Fibroblast of skin of right biceps (primary cell): ENCODE results near the gene FAM76A.
"Not testable (repeated sequence)": the region's sequence is repeated elsewhere in the genome, so short reads cannot be mapped to it uniquely, and the experiment has no call there.

Source experiments
- DNase-seq: peaks from one replicate; pipeline ENCODE4 v3.0.0-alpha.2; 2013

The FAM76A gene

DNA sequence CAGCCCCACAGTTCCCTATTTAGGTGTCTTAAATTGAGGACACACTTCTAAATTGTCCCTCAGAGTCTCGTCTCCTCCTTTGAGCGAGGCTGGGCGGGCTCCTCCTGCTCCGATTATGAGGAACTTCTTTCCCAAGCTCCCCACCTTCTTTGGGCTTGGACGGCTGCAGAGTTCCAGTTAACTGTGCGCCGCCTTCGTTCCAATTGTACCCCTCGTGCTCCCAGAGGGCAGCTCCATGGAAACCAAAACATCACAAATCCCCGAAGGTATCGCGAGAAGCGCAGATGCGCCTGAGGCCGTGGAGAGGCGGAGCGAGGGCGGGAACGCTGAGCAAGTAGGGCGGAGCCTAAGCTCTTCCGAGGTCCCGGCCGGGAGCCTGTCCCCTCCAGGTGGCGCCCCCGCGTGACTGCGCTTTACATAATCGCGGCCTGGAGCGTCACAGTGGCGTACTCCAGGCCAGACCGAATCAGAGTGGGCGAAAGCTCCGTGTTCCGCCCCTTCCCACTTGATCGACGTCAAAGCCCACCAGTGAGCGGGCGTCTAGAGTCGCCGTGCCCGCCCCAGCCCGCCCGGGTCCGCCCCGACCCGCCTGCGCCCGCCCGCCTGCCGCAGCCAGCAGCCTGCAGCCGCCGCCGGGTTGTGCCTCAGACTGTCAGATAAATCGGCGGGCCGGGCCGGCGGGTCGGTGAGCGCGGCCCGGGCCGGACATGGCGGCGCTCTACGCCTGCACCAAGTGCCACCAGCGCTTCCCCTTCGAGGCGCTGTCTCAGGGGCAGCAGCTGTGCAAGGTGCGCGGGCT is at the start of gene FAM76A:
FAM76A (plus strand) TSS at position 588 of the 799 bp plus-strand sequence; CDS start at position 708, 120 bp downstream.
- peak; percentile 99 for DNase-seq

DNA sequence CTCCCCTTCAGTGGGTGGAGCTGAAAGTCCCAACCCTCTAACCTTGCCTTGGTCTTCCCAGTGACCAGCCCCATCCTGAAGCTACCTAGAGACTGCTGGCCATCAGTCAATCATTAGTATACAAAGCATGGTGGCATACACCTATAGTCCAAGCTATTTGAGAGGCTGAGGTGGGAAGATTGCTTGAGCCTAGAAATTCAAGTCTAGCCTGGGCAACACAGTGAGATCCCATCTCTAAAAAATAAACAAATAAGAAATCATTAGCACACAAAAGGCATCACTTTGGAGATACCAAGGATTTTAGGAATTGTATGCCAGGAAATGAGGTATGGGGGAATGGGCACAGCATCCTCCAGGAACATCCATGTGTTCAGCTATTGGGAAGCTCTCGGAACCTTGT is 49.4 kb upstream of the FAM76A start:
- no peak for DNase-seq

DNA sequence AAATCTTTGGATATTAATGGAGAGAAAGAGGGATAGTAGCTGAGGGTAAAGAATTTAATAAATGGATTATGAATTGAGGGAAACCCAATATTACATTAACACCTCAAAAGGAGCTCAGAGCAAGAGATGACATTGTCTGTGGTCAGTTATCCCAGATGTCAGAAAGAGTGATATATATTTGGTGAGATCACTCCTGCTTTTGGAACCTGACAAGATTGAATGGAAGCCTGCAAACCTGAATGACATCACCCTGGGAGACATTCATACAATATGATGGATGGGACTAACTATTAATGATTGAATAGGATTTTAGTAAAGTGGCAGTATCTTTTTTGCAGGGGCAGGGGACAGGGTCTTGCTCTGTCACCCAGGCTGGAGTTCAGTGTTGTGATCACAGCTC is 47.0 kb upstream of the FAM76A start:
- DNase-seq, result no peak

DNA sequence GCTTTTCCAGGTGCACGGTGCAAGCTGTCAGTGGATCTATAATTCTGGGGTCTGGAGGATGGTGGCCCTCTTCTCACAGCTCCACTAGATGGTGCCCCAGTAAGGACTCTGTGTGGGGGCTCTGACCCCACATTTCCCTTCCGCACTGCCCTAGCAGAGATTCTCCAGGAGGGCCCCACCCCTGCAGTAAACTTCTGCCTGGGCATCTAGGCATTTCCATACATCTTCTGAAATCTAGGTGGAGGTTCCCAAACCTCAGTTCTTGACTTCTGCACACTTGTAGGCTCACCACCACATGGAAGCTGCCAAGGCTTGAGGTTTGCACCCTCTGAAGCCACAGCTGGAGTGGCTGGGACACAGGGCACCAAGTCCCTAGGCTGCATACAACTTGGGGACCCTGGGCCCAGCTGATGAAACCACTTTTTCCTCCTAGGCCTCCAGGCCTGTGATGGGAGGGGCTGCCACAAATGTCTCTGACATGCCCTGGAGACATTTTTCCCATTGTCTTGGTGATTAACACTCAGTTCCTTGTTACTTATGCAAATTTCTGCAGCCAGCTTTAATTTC is 45.5 kb upstream of the FAM76A start:
- DNase-seq, result not testable (repeated sequence)

DNA sequence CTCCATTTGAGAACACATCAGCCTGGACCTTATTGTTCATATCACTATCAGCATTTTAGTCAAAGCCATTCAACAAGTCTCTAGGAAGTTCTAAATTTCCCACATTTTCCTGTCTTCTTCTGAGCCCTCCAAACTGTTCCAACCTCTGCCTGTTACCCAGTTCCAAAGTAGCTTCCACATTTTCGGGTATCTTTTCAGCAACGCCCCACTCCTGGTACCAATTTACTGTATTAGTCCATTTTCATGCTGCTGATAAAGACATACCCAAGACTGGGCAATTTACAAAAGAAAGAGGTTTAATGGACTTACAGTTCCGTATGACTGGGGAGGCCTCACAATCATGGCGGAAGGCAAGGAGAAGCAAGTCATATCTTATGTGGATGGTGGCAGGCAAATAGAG is 44.2 kb upstream of the FAM76A start:
- not testable (repeated sequence) for DNase-seq

DNA sequence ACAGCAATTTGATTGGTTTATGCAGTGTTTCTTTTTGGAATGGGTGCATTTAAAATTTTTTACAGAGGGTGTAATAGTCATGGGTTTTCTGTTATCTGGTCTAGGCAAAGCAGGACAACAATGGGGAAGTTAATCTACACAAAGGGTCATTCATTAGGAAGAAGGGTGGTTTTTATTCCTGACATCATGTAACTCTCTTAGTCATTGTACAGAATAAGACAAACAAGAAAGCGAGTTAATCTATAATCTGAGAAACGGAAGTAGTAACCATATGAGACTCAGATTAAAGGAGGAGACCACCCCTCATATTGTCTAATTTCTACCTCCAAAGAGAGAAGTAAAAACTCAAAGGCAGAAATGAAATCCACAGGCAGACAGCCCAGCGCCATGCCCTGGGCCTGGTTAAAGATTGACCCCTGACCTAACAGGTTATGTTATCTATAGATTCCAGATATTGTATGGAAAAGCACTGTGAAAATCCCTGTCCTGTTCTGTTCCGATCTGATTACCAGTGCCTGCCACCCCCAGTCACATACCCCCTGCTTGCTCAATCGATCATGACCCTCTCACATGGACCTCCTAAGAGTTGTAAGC is 43.3 kb upstream of the FAM76A start:
- no peak for DNase-seq

DNA sequence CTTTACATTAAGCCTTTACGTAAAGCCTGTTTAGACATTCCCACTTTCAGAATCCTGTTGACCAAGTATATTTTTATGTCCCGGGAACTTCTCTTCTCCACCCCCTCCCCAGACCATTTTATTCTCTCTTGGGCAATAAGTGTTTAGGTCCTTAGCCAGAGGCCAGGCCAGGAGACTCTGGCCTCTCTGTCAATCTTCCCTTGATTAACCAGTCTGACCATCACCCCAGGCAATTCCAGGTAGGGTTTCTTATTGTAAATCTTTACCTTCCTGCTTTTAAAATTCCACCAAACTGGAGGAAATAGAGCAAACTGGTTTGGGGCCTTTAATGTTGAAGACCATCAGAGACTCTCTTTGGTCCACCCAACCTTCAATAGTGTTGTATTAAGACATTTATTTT is 41.6 kb upstream of the FAM76A start:
- DNase-seq, result no peak

DNA sequence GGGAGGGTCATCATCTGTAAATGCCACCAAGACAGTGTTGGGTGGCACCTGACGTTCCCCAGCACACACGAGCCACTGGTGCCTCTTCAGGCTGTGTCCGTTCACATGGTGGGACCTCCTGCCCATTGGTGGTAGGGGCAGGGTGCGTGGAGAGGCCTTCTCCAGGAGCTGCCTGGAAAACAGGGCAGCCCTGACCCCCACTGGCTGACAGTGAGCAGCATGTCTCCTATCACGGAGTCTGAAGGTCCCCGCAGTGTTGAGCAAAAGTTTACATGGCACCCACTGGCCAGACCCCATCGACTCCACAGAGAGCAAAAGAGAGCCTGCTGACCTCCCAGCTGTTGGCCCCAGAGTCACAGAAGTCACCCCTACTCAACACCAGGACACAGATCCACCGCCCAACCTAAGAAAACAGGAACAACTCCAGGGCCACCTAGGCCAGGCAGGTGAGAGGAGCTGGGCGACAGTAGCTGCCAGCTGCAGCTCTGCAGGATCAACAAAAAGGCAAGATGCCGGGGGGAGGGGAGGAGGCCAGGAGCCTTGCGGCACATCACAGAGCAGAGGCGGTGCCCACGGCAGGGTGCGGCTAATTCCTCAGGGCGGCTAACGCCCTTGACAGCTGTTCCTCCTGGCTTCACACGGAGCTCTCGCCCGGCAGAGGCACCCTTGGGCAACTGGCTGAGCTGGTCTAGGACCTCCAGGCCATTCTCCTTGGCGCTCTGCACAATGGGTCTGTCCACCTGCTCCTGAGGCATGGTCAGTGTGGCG is 39.4 kb upstream of the FAM76A start:
- DNase-seq, result no peak

DNA sequence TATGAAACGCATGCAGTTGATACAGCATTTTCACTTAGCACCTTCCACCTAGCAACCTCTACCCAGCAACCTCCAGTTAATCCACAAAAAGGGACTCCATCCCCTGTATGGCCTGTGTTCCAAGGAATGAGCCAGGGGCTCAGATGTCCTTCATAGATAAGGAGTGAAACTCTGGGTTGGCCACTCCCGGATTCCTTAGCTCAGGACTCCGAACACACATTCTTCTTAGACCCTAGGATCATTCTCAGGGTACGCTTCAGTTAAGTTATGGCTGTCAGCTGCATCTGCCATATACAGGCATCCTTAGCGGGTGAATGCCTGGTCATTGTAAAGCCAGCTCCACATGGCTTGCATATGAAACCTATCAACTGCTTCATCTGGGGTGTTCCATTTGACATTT is 37.9 kb upstream of the FAM76A start:
- DNase-seq, result no peak

DNA sequence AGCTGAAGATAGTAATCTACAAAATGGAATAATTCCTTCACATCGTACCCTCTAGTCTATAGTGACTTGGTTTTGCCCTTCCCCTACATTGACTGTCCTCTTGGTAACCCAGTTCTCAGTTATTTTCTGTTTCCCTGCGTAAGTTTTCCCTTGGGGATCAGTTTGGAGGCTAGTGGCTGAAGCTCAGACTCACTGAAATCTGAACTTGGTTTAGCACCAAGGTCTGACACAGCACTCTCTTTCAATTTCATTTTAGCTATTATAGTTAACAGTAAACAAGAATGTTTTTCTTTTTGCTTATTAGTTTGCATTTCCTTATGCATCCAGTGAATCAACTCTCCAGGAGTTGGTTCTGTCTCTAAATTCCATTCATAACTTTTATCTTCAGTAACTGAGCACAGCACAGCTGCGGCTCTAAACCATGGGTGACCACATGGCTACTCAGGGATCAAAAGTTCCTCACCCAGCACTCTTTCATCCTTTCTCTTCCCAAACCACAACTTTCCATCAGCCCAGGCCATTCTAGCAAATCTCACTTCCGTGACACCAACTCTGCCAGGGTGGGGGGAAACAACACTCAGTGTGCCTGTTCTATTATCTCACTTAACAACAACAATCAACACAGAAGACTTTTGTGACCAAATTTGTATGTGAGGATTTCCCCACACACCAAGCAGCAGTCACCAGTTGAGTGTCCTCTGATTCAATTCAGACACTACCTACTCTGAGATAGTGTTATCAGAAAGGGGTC is 36.2 kb upstream of the FAM76A start:
- DNase-seq, result peak; percentile 22

DNA sequence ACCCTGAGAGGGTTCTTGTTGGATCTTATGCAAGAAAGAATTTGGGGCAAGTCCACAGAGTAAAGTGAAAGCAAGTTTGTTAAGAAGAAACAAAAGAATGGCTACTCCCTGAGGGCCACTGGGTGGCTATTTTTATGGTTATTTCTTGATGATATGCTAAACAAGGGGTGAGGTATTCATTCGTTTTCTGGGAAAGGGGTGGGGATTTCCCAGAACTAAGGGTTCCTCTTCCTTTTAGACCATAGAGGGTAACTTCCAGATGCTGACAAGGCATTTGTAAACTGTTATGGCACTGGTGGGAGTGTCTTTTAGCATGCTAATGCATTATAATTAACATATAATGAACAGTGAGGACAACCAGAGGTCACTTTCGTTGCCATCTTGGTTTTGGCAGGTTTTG is 35.6 kb upstream of the FAM76A start:
- DNase-seq, result no peak

DNA sequence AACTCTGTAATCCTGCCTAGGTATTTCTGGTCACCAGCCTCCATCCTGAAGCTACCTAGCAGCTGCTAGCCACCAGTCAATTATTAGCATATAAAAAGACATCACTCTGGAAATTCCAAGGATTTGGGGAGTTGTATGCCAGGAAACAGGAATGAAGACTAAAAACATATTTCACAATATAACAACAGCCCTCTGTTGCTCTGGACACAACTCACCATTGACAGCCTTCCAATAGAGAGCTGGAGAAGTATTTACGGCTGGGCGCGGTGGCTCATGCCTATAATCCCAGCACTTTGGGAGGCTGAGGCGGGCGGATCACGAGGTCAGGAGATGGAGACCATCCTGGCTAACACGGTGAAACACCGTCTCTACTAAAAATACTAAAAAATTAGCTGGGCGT is 28.9 kb upstream of the FAM76A start:
- not testable (repeated sequence) for DNase-seq

DNA sequence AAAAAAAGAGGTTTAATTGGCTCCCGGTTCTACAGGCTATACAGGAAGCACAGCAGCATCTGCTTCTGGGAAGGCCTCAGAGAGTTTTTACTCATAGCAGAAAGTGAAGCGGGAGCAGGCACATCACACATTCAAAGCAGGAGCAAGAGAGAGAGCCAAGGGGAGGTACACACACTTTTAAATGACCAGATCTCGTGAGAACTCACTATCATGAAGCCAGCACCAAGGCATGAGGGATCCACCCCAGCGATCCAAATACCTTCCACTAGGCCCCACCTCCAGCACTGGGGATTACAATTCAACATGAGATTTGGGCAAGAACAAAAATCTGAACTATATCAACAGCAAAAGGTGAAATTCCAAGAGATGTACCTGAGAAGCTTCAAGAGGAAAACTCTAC is 20.8 kb upstream of the FAM76A start:
- DNase-seq, result no peak

DNA sequence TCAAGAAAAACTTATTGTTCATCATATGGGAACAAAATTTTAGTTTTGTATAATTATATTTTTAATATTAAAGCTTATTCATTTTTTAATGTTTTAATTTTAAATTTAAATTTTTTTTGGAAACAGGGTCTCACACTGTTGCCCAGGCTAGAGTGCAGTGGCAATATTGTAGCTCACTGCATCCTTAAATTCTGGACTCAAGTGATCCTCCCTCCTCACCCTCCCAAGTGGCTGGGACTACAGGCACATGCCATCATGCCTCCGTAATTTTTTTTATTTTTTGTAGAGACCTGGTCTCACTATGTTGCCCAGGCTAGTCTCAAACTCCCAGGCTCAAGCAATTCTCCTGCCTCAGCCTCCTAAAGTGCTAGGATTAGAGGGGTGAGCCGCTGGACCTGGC is 20.2 kb upstream of the FAM76A start:
- no peak for DNase-seq

DNA sequence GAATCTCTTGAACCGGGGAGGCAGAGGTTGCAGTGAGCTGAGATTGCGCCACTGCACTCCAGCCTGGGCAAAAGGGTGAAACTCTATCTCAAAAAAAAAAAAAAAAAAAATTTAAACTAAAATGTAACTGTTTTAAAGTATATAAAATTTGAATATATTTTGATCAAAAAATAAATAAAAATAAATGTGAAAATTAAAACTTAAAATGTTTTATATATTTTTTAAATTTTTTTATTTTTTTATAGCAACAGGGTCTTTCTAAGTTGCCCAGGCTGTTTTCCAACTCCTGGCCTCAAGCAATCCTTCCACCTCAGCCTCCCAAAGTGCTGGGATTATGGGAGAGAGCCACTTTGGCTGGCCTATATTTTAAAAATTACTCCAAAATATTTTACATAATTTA is 15.2 kb upstream of the FAM76A start:
- no peak for DNase-seq

DNA sequence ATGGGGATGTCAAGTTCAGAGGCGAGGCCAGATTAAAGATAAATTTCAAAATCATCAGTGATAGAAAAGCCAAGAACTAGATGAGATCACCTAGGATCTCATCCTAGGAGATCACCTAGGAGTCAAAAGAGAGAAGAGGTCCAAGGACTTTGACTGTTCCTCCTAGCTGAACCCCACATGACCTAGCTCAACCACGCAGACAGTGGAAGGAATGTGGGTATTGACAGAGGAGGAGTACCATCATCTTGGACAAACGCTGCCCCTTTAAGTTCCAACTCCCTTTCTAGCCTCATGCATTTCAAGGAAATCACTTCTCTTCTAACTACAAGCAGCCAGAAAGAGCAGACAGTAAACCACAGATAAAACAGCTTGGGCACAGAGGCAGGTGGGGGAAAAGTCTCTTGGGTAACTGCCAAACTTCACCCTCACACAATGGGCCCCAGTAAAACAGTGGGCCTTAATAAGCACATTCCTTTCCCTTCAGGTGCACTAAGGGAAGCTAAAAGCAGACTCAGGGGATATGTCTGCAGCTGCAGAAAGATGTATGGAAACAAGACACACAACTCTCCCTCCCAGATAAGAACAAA is 12.5 kb upstream of the FAM76A start:
- no peak for DNase-seq

DNA sequence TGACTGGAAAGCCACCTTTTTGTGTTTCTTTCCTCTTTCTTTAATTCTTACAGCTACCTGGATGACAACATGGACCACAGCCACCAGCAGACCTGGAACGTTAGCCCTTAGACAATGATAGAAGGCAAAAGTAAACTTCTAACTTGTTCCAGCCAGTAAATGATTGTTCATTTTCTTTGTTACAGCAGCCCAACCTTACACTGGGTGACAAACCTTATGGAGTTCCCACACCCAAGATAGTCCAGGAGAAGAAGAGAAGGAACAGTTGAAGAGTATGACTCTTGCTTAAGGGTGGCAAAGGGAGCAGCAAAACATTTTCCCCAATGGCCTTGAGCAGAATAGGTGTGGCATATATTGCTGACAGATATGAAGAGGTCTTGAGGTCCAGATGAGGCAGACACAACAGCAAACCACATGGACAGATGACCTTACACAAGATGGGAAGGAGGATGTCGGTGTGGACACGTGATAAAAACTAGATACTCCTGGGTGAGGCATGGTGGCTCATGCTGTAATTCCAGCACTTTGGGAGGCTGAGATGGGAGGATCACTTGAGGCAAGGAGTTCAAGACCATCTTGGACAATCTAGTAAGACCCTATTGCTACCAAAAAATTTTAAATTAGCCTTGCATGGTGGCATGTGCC is 11.8 kb upstream of the FAM76A start:
- no peak for DNase-seq

DNA sequence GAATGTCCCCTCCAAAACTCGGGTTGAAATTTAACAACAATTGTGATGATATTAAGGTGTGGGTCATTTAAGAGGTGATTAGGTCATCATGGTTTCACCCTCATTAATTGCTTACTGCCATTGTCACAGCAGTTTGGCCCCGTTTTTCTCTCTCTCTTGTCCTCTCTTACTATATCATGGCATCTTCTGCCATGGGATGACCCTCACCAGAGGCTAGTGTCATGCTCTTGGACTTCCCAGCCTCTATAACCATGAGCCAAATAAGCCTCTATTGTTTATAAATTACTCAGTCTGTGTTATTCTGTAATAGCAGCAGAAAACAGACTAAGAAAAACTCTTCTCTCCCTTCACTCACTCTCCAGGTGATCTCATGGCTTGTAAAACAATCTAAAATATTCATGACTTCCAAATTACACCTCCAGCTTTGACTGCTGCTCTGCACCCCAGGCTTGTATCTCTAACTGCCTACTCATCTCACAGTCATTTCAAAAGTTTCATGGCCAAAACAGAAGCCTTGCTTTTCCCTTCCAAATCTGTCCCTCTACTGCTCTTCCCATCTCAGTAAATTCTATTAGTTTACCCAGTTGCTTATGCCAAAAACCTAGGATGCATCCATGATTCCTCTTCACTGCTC is 9.4 kb upstream of the FAM76A start:
- DNase-seq, result no peak

DNA sequence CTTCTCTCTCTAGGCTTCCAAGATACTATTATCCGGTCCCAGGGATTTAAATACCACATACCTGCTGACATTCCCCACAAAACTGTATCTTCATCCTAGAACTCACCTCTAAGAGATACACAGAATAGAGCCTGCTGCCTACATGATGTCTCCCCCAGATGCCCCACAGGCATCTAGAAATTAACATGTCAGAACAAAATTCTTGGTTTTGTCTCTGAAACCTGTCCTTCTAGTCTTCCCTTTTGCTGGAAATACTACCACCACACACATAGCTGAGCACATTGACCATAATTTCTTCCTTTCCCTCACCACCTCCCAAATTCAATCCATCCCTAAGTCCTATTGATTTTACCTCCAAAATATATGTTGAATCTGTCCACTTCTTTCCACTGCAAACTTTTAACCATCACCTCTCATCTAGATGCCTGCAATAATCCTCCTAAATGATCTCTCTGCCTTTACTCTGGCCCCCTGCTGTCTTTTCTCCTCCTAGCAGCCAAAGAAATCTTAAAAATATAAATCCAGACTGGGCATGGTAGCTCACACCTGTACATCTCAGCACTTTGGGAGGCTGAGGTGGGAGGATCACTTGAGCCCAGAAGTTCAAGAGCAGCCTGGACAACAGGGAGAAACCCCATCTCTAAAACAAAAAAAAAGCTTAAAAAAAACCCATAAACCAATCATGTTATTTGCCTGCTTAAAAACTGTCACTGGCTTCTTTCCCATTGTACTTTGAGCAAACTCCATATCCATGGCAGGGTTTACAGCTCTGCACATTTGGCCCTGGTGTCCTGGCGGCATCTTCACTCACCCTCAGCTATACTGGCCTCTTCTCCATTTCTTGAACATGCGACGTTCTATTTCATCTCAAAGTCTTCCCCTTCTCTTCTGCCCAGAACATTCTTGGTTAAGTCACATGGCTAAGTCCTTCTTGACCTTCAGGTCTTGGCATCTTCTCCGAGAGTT is 6.2 kb upstream of the FAM76A start:
- DNase-seq, result no peak

DNA sequence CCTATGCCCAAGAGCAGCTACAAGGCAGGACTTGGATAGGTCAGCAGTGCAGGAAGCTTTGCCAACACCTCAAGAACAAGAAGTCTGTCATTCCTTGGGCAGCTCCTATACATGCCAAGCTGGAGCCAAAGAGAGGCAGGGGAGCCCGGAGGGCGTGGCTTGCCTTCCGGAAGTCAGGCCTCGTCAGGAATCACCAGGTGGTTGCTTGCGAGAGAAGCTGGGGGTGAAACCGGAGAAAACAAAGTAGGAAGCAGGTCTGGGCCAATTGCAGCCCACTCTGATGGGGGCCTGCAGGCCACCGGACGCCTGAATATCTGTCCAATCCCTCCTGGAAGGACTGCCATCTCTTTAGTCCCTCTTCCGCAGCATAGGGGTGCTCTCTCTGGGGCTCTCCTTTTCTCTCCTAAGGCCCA is 794 bp upstream of the FAM76A start:
- no peak for DNase-seq
